ENCODE data around the gene MYMX. TPM values are rescaled to one million over a fixed set of nuclear protein-coding genes. Genes with fewer than 3 reads are reported as not detected.

The MYMX gene
- polyA plus RNA-seq, 1 donor from 2014 or later, result not detected

- H3K4me2 ChIP-seq (ENCODE audit: low read length), result no peak overlapping the region
- H3K9ac ChIP-seq (ENCODE audit: low read length), result no peak overlapping the region
- H3K27ac ChIP-seq (ENCODE audit: low read length), result no peak overlapping the region
- no peaks in the 10 kb centered on the region for H3K79me2 ChIP-seq (replicated peaks; ENCODE audit: insufficient read depth, low read length)
- no peaks in the 10 kb centered on the region for H3K9me3 ChIP-seq (ENCODE audit: low read length)
- no peaks in the 10 kb centered on the region for H3K36me3 ChIP-seq (ENCODE audit: insufficient read depth, low read length)
- no peaks in the 10 kb centered on the region for H3K27me3 ChIP-seq (ENCODE audit: insufficient read depth, low read depth, low read length)
- no peak for TF ChIP-seq MXI1 (conservative IDR thresholded peaks at IDR 0.05; ENCODE audit: poor library complexity, severe bottlenecking)
- TF ChIP-seq TAF1 (IDR thresholded peaks at IDR 0.05; ENCODE audit: low read depth), result no peak
- TF ChIP-seq POLR2AphosphoS5 (IDR thresholded peaks at IDR 0.05), result no peak
- no peak for TF ChIP-seq SMC3 (conservative IDR thresholded peaks at IDR 0.05; ENCODE audit: poor library complexity)
- no peak for TF ChIP-seq RAD21 (conservative IDR thresholded peaks at IDR 0.05)
- no peak for TF ChIP-seq EP300 (conservative IDR thresholded peaks at IDR 0.05; ENCODE audit: poor library complexity, severe bottlenecking)
- no peak for TF ChIP-seq REST (IDR thresholded peaks at IDR 0.05; ENCODE audit: borderline replicate concordance)
- TF ChIP-seq CTCF (IDR thresholded peaks at IDR 0.05; ENCODE audit: poor library complexity, severe bottlenecking), result no peak
- TF ChIP-seq EZH2 (IDR thresholded peaks at IDR 0.05; ENCODE audit: borderline replicate concordance, insufficient read depth, low read length, poor library complexity, severe bottlenecking), result no peak
- H2AFZ ChIP-seq (ENCODE audit: low read depth, low read length), result no peak overlapping the region
- no peaks in the 10 kb centered on the region for H3K9me2 ChIP-seq (ENCODE audit: insufficient read depth, low read length)
- no peak overlapping the region for H3K4me3 ChIP-seq (ENCODE audit: low read length)
- no peaks in the 10 kb centered on the region for H3F3A ChIP-seq (ENCODE audit: insufficient read depth, low read length, poor library complexity, severe bottlenecking)
- no peaks in the 10 kb centered on the region for H4K20me1 ChIP-seq (ENCODE audit: insufficient read depth)
Measured at GRCh38 chr6:44177691-44178423, 38.9 kb upstream of the MYMX start.

- H3K36me3 ChIP-seq (ENCODE audit: insufficient read depth, low read length), result no peaks in the 10 kb centered on the region
- H3K27me3 ChIP-seq (ENCODE audit: insufficient read depth, low read depth, low read length), result no peaks in the 10 kb centered on the region
- TF ChIP-seq CTCF (IDR thresholded peaks at IDR 0.05; ENCODE audit: poor library complexity, severe bottlenecking), result no peak
- no peak for TF ChIP-seq REST (IDR thresholded peaks at IDR 0.05; ENCODE audit: borderline replicate concordance)
- H3K9ac ChIP-seq (ENCODE audit: low read length), result no peak overlapping the region
- no peak overlapping the region for H3K4me2 ChIP-seq (ENCODE audit: low read length)
- H3F3A ChIP-seq (ENCODE audit: insufficient read depth, low read length, poor library complexity, severe bottlenecking), result no peaks in the 10 kb centered on the region
- H2AFZ ChIP-seq (ENCODE audit: low read depth, low read length), result no peak overlapping the region
- H3K79me2 ChIP-seq (replicated peaks; ENCODE audit: insufficient read depth, low read length), result no peaks in the 10 kb centered on the region
- H3K27ac ChIP-seq (ENCODE audit: low read length), result no peak overlapping the region
- no peaks in the 10 kb centered on the region for H3K9me3 ChIP-seq (ENCODE audit: low read length)
- H4K20me1 ChIP-seq (ENCODE audit: insufficient read depth), result no peaks in the 10 kb centered on the region
- no peak overlapping the region for H3K4me3 ChIP-seq (ENCODE audit: low read length)
- H3K9me2 ChIP-seq (ENCODE audit: insufficient read depth, low read length), result no peaks in the 10 kb centered on the region
Measured at GRCh38 chr6:44178424-44179071, 38.2 kb upstream of the MYMX start.

Data from neural cell (in vitro differentiated cells).